Testis (tissue), 3 donors: ENCODE measurements around the gene FIGNL2. TPM values are rescaled to one million over a fixed set of nuclear protein-coding genes. Genes with fewer than 3 reads are reported as not detected.

Experiments used
- DNase-seq: peaks from one replicate; pipeline ENCODE4 v3.0.0-alpha.2; 2019
- H3K27ac ChIP-seq, 2 donors: fragments of 200-600 bp; sonication (generic); one replicate each; pipeline ENCODE4 v1.5.1; 2019
- H3K27me3 ChIP-seq: fragments of 200-600 bp; sonication (generic); one replicate; pipeline ENCODE4 v1.5.1; 2019
- H3K36me3 ChIP-seq: fragments of 200-600 bp; sonication (generic); one replicate; pipeline ENCODE4 v1.5.1; 2017; ENCODE audit warnings: low read depth; ENCODE audit errors: missing control alignments
- H3K4me1 ChIP-seq: fragments of 200-600 bp; sonication (generic); one replicate; pipeline ENCODE4 v1.5.1; 2019
- H3K4me3 ChIP-seq, 2 donors: fragments of 200-600 bp; sonication (generic); one replicate each; pipeline ENCODE4 v1.5.1; 2017 to 2019
- H3K9me3 ChIP-seq: fragments of 200-600 bp; sonication (generic); one replicate; pipeline ENCODE4 v1.5.1; 2017
- CTCF ChIP-seq, 3 experiments: fragments of 450-650 bp in 2 of 3; fragments of 200-600 bp in 1 of 3; sonication (generic) in 1 of 3; IDR thresholded peaks; one replicate each; pipeline ENCODE4 v1.5.1; 2016 to 2019; ENCODE audit warnings: antibody characterized with exemption in 3 of 3, mild to moderate bottlenecking in 2 of 3, moderate library complexity in 1 of 3
- POLR2A ChIP-seq: fragments of 450-650 bp; IDR thresholded peaks from one replicate; pipeline ENCODE4 v1.6.1; 2017; ENCODE audit warnings: antibody characterized with exemption, mild to moderate bottlenecking, moderate library complexity
- WGBS, 2 donors: methylation state at CpG; one replicate each; pipeline ENCODE4 v1.1.5; 2018; 5-methylcytosine and 5-hydroxymethylcytosine counted together
- intact Hi-C: fragments of 100-400 bp; cut with DNase I; formaldehyde crosslinking; loops from one replicate; pipeline ENCODE4 v1.15.1; 2023; ENCODE audit warnings: low total_unique reads
- polyA plus RNA-seq: library from polyadenylated mRNA; stranded (reverse); fragments of 350-450 nt; fragmentation: Illumina TruSeq; extraction: RNeasy Lipid Tissue Mini Kit (QIAGEN cat#74804); gene quantifications from one replicate; pipeline ENCODE4 v1.2.3, GENCODE V29; 2014; ENCODE audit warnings: low read depth, low replicate concordance; ENCODE audit not compliant: insufficient read depth
- total RNA-seq, 2 donors: library from RNA; depleted of rRNA; stranded (reverse); fragments of >200 nt; gene quantifications; one replicate each; pipeline ENCODE4 v1.2.3, GENCODE V29; 2016

Gene FIGNL2
- total and polyA plus RNA-seq, 3 donors from 2014 or later = 1.1 to 2.1 (median 1.7) TPM

- H3K9me3 ChIP-seq = no peaks in the 10 kb centered on the region
- no peak overlapping the region for H3K27ac ChIP-seq
- no peaks in the 10 kb centered on the region for H3K27me3 ChIP-seq
- no peak overlapping the region for H3K4me3 ChIP-seq
- no peaks in the 10 kb centered on the region for H3K36me3 ChIP-seq
- TF ChIP-seq CTCF (IDR thresholded peaks at IDR 0.05) (no peak), POLR2A (no peak)
- DNase-seq = peak; percentile 10
- intact Hi-C loops = no loop called here
- H3K4me1 ChIP-seq = no peaks in the 10 kb centered on the region
- 78 to 80% methylated on average over 6 of the region's 6 CpGs for WGBS, 2 donors
Measured at GRCh38 chr12:51893786-51894185, 45.3 kb upstream of the FIGNL2 start.

- DNase-seq = no peak
- intact Hi-C loops = no loop called here
Measured at GRCh38 chr12:51891843-51892242, 43.3 kb upstream of the FIGNL2 start.

GRCh38 chr12:51890511-51891171, 42.1 kb upstream of the FIGNL2 start:
- WGBS, 2 donors = 93 to 95% methylated on average over 10 to 22 of the region's 22 CpGs
- H3K4me1 ChIP-seq = no peaks in the 10 kb centered on the region
- intact Hi-C loops = no loop called here

More at GRCh38 chr12:51891843-51892242, 43.3 kb upstream of the FIGNL2 start:
- Histone ChIP-seq H3K4me3 (no peak overlapping the region), H3K4me1 (no peaks in the 10 kb centered on the region), H3K27ac (no peak overlapping the region), H3K9me3 (no peaks in the 10 kb centered on the region), H3K27me3 (no peaks in the 10 kb centered on the region), H3K36me3 (no peaks in the 10 kb centered on the region)
- TF ChIP-seq CTCF (IDR thresholded peaks at IDR 0.05) (peak in 2 of 3 experiments; percentile 32 to 35), POLR2A (no peak)

GRCh38 chr12:51890133-51890464, 41.6 kb upstream of the FIGNL2 start:
- intact Hi-C loops = no loop called here
- WGBS, 2 donors = 89 to 100% methylated on average over 2 of the region's 2 CpGs
- H3K27me3 ChIP-seq = no peaks in the 10 kb centered on the region
- H3K4me1 ChIP-seq = no peaks in the 10 kb centered on the region
- H3K36me3 ChIP-seq = no peaks in the 10 kb centered on the region
- no peak overlapping the region for H3K27ac ChIP-seq
- H3K9me3 ChIP-seq = no peaks in the 10 kb centered on the region
- TF ChIP-seq CTCF (IDR thresholded peaks at IDR 0.05) = no peak
- TF ChIP-seq POLR2A = no peak
- DNase-seq = no peak
- no peak overlapping the region for H3K4me3 ChIP-seq

More at GRCh38 chr12:51890511-51891171, 42.1 kb upstream of the FIGNL2 start:
- TF ChIP-seq POLR2A = no peak
- no peak for TF ChIP-seq CTCF (IDR thresholded peaks at IDR 0.05)
- no peak overlapping the region for H3K4me3 ChIP-seq
- no peak for DNase-seq
- H3K27me3 ChIP-seq = no peaks in the 10 kb centered on the region
- H3K9me3 ChIP-seq = no peaks in the 10 kb centered on the region
- H3K36me3 ChIP-seq = no peaks in the 10 kb centered on the region
- H3K27ac ChIP-seq = no peak overlapping the region
